Endometrial microvascular endothelial cells (primary cell): ENCODE data around the gene CDH23. TPM values are rescaled to one million over a fixed set of nuclear protein-coding genes. Genes with fewer than 3 reads are reported as not detected.

Source experiments
- in situ Hi-C: cut with HindIII; loops from 2 replicates; pipeline ENCODE4 v1.10.0; 2017; ENCODE audit warnings: low sequenced_read_pairs, low pct_unique_long_range_greater_than_20kb; ENCODE audit errors: inconsistent ontology term
- total RNA-seq: library from RNA; depleted of rRNA; stranded (reverse); fragments of >200 nt; gene quantifications from one replicate; pipeline ENCODE4 v1.2.3, GENCODE V29; 2015; ENCODE audit errors: inconsistent ontology term

CDH23 gene
- total RNA-seq, 1 donor from 2014 or later: 0.09 TPM

DNA sequence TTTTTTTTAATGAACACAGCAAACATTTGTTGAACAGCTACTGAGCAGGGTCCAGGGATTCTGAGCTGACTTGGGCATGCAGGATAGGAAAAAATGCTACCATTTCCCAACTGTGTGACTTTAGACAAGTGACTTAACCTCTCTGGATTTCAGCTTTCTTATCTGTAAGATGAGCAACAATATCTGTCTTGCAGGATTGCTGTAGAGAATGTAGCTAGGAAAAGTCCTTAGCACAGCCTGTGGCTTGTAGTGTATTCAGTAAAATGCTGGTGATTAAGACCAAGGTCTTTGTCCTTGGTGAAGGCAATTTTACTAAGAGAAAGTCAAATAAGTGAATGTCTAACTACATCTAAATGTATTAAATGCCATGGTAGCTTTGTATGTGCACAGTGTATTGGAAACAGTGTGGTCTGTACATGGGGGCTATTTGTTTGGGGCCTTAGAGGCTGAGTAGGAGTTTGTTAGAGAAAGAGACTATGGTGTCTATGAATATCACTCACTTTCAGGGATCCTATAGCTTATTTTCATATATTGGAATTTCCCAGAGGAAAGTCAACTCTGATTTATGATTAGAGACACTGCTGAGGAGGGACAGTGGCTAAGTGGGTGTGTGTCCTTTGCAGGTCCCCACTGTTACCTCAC is 118.9 kb downstream of the CDH23 start:
- in situ Hi-C loops: no loop called here

DNA sequence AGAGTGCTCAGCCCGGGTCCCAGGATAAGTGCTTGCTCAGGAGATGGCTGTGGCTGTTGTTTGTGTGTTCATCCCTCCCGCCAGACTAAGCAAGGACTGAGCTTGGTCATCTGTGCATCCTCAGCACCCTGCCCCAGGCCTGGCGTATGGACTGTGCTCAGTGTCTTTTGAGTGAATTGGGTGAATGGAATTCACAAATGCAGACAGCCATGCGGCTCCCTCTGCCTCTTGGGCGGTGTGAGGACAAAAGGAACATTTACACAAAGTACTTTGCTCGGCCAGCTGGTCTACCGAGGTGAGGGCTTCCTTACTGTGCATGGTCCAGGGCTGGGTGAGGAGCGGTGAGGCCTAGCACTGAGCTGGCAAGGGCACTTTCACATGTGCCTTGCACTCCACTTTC is 120.2 kb downstream of the CDH23 start:
- in situ Hi-C loops: no loop called here

DNA sequence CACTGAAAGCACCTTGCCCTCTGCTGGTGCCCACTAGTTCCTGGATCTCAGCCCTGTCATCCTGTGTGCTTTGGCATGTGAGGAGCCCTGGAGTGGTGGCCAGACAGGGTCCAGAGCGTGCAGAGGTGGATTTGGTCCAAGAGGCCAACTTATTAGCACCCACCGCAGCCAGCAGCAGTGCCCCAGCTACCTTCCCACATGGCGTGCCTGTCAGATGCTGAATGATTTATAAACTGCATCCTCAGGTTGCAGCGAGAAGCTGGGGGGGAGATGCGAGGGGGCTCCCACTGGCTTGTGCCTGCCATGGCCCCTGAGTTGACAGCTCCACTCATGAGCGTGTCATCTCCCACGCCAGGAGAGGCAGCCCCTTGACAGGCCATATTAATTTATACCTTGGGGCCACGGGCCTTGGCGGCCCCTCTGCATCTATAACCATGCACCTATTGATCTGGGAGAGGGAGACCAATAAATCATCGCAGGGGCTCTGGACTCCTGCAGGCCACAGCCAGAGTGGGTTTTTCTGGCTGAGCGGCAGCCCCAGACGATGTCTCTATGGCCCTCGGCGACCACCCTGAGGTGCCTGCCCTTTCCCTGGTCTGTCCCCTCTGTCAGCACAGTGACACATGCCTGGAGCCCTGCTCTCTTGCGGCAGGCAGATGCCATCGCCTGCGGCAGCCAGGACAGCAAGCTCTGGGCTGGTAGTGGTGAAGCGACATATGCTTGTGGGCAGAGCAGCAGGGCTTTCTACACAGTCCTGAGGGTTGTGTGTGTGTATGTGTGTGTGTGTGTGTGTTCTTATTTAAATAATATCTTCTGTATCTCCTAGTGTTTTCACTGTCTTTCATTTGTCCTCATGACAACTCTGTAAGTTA is 120.8 kb downstream of the CDH23 start:
- in situ Hi-C loops: no loop called here

DNA sequence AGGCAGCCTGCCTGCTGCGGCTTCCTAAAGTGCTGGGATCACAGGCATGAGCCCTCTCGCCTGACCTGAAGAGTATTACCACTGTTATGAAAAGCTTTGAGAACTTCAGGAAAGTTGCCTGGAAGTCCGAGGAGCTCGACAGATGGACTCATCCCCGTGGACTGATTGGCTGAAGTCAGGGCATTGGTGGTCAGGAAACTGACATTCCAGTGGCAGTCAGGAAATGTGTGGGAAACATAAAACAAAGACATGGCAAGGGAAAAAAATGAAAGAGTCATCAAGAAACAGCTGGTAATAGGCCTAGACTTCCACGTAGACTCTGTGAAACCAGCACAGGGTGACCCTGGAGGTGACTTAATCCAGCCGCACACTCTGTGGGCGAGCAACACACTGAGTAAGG is 123.3 kb downstream of the CDH23 start:
- in situ Hi-C loops: no loop called here

DNA sequence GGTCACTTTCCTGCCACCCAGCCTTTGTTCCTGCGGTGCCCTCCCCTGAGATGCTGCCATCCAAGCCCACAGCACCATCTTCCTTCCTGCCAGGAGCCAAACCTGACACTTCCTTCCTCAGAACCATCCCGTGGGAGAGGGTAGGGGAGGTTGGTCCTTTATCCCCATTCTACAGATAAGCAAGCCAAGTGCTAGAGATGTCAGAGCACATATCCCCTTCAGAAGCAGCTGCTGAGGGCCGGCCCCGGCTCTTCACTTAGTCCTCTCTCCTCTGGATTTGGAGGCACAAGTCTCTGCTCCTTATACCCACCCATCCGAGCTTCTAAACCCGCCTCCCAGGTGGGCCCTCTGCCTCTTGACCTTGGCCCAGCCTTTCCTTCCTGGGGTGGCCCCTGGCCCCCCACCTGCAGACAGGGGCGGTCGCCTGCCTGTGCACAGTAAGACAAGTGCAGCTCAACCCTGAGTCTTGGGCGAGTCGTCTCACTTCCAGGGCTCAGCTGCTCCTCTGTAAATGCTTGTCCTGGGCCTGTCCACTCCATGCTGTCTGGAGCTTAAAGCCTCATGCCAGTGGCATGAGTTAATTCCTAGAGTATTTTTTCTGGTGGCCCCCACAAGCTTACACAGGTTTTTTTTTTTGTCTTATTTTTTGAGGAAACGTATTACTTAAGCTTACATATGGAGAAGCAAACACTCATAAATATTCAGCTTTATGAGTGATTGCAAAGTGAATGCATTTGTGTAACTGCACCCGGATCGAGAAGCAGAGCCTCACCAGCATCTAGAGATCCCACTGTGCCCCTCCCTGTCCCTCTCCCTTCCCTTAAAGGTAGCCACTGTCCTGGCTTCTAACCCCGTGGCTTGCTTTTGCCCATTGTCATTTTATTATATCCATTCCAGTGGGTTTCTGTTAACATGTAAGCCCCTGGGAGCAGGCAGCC is 125.1 kb downstream of the CDH23 start:
- in situ Hi-C loops: no loop called here

DNA sequence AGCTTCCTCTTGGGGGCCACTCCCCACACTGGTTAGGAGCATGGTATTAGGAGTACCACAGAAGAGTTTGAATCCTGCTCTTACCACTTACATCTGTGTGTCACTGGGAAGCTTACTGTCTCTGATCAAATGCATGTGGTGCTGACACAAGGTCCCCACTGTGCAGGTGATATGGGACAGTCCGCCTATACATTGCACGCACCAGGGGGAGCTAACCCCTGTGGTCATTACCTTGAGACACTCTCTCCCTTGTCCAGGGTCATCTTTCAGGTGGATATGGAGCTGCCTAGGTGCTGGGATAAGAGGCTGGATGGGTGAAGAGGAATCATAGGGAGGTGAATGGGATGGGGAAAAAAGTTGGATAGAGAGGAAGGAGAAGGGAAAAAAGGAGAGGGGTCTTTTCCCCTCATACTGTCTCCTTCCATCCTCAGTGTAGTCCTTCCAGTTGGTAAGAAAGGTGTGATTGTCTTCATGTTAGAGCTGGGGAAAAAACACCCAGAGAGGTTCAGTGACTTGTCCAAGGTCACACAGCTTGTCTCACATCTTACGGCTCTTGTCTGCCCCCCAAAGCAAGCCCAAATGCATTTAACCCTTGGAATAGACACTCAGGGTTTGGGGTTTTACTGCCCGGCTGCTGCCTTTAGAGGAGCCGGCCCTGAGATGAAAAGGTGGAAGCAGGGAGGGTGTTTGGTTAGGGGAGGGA is 125.9 kb downstream of the CDH23 start:
- in situ Hi-C loops: no loop called here

DNA sequence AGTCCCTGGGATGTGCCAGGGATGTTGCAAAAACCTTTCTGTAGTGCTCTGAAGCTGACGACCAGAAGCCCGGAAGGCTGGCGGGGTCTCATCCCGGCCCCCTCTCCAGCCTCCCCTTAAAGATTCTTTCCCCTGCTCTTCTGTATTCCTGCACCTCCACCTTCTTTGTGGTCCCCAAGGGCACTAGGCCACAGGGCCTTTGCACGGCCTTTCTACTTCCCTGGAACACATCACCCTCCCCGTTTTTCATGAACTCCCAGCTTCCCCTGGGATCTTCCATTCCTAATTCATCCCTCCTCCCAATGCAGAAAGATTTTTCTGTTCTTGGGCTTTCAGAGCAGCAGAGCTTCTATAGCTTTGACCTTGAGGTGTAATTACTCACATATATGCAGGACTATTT is 127.0 kb downstream of the CDH23 start:
- in situ Hi-C loops: no loop called here

DNA sequence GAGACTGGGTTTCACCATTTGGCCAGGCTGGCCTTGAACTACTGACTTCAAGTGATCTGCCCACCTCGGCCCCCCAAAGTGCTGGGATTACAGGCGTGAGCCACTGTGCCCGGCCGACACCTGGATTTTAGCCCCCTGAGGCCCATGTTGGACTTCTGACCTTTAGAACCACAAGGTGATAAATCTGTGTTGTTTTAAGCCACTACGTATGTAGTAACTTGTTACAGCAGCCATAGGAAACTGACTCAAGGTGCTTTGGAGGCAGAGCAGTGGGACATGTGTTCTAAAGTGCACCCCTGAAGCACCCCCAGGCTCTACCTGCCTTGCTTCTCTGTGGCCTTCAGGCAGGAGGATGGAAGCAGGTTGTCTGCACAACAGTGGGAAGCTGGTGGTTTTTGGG is 128.4 kb downstream of the CDH23 start:
- in situ Hi-C loops: no loop called here

DNA sequence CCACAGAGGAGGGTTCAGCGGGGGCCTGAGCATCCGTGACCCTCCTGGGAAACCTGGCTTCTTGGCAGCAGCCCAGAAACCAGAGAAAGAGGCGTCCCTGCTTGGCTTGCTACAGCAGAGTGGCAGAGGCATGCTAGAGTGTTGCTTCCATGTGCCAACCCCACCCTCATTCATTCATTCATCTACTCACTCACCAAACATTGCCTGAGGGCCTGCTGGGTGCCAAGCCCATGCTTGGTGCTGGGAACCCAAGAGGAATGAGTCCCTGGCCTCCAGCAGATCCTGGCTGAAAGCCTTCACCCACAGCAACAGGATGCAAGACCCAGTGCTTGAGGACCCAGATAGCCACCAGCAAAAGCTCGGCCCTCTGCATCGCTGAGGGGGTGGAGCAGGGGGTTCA is 129.0 kb downstream of the CDH23 start:
- in situ Hi-C loops: no loop called here

DNA sequence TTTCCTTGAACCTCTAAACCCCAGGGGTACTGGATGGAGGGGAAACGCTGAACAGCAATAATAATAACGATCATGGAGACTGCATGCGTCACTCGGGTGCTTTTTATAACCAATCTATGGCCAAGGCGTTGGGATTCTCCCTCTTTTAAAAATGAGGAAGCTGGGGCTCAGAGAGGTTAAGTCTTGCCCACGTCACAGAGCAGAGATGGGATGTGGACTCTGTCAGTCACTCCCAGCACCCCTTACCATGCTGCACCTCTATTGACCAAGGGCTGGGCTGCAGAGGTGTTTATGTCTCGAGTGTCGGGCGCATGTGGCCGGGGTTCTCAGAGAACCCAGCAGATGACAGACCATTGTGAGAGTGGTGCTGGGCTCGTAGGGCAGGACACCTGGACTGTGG is 129.9 kb downstream of the CDH23 start:
- in situ Hi-C loops: no loop called here

DNA sequence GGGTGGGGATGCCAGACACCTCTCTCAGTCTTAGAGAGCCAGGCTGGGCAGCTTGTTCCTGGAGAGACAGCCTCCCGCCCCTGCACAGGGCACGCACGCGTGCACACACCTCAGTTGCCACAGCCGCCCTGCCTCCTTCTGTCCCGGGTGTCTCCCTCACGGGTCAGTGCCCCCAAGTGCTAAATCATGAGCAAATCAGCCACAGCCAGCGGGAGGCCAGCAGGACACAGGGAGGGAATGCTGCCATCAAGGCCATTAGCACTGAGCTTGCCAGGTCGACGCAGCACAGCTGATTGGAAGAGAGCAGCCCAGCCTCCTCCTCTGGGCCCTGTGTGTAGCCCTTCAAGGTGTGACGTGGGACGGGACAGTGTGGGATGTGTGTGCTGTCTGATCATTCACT is 130.4 kb downstream of the CDH23 start:
- in situ Hi-C loops: no loop called here

DNA sequence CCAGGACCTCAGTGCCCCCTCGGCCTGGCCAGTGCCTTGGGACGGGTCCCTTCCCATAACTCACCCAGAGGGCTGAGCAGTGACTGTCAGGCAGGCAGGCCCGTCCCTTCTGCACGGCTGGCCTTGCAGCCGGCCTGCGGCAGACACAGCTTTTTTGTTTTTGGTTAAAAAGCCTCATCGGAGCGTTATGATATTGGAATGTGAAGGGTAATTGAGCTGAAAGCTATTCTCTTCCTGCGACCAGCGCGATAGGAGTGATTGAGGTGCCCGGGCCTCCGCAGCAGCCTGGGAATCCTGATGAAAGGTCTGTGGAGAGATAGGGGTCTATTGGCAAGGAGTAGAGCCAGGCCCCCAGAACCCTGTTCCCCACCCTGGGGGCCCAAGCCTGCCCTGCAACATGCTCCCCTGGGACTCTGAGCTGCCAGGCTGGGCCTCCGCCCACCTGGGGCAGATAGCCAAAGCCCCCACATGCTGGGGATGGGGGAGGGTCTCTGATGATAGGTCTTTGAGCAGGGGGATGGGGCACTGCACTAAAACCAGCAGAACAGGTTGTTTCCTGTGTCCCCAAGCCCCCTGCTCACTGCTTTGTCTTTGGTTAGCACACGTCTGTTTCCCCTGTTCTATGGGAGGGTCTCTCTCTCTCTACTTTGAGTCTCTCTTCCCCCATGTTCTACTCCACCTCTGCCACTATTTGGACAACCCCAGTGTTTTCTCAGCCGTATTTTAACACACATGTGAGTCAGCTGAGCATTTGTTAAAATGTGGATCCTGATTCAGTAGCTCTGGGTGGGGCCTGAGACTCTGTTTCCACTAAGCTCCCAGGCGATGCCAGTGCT is 131.9 kb downstream of the CDH23 start:
- in situ Hi-C loops: no loop called here

DNA sequence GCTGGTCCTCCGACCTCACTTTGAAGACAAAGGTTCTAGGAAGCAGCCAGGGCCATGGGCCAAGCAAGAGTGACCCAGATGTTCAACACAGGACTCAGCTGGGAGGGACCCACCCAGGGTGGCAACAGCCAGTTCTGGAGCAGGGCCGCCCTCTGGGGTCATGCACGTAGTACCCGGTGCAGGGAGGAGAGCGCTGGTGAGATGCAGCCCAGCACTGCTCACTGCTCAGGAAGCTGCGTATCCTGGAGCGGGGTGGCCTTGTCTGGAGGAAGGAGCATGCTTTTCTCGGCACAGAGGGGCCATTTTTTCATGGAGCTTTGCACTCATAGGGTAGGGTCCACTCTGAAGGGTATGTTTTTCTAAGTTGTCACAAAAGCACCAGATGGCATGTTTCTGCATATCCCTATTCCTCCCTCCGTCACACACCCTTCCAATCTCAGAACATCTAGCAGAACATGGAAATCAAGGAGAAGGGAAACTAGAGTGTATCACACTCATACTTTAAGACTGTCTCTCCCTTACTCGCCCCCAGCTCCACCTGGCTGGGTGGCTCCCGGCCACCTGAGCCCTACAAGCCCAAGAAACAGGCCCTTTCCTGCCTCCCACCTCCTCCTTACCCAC is 132.6 kb downstream of the CDH23 start:
- in situ Hi-C loops: no loop called here

DNA sequence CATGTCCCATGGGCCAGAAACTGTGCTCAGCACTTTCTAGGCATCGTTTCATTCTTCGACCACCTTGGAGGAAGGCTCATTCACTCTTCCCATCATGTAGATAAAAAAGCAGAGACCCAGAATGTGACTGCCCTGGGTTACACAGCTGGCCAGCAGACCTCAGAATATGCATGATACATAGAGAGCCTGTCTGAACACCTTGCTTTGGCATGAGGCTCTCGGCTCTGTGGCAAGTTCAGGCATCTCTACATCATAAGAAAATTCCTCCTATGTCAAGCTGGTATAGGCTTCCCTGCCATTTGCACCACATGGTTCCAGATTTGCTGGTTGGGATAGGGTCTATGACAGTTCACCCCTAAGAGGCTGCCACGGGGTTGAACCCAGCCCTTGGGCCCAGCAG is 134.1 kb downstream of the CDH23 start:
- in situ Hi-C loops: no loop called here

DNA sequence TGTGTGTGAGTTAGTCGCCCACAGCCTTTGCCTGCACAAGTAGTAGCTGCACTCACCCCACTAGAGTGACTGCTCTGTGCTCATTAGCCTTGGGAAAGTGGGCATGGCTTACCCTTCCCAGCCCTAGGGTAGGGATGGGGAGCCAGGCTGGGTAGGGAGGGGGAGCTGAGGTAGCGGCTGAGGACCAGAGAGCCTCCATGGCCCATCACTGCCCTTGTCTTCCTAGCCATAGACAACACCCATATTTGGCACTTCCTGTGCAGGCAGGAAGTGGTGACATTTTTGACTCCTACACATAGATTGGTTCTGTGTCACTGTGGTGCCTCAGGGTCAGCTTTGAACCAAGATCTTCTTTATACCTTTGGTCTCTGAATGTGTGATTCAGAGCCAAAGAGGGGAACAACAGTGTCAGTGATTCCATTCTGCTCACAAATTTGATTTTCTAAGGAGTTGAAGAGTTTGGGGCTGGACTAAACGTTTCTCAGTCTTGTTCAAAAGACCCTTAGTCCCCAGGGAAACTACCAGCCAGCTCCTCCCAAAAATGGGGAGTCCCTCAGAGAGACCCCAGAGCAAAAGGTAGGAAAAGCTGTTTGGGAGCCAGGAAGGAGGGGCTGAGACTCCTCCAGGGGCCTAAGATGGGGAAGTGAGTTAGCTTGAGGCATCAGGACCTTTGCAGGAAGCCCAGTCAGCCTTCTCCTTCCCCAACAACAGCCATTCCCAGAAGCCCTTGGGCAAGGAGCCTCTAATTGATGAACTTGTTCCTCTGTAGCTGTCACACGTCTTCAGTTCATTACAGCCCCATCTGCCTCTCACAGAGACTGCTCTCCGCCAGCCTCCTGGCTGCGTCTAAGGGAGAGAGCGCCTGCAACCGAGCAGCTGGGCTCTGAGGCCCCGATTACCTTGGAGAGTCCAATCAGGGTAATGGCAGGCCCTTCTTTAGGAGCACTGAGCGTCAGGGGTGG is 135.0 kb downstream of the CDH23 start:
- in situ Hi-C loops: no loop called here

DNA sequence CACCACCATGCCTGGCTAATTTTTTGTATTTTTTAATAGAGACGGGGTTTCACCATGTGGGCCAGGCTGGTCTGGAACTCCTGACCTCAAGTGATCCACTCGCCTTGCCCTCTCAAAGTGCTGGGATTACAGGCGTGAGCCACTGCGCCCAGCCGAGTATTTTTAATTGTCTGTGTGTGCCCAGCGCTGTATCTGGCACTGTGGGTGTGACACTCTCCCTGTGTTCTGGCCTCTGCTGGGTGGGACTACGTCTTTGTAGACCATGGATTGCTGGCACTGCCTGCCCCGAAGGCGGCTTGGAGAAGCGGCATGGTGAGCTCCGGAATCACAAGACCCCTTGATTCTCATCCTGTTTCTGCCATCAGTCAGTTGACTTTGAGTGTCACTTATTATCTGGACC is 136.2 kb downstream of the CDH23 start:
- in situ Hi-C loops: no loop called here

DNA sequence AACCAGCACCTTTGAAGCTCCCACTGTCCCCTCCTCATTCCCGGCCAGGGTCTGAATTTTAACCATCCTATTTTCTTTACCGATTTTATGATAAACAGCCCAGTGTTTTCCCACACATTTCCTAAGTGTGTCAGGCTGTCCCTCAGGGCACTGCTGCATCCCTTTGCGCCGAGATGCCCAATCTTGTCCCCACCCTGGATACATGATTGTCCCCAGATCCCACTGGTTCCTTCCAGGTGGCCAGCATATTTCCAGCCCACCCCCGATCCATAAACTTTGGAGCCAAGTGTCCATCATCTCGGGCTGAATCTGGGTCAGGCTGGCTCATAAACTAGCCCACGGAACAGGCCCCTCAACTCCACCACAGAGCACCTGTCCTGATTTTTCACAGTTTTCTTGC is 137.2 kb downstream of the CDH23 start:
- in situ Hi-C loops: no loop called here
